ENCODE measurements around the gene FAT2. TPM values are rescaled to one million over a fixed set of nuclear protein-coding genes. Genes with fewer than 3 reads are reported as not detected.

FAT2 gene
- total and polyA plus RNA-seq, 10 of the 15 experiments (the other 5 are each of a cell fraction or from before 2014, with no cell fraction given): 0.01 to 0.06 (median 0.03) TPM; not detected in 3

DNA sequence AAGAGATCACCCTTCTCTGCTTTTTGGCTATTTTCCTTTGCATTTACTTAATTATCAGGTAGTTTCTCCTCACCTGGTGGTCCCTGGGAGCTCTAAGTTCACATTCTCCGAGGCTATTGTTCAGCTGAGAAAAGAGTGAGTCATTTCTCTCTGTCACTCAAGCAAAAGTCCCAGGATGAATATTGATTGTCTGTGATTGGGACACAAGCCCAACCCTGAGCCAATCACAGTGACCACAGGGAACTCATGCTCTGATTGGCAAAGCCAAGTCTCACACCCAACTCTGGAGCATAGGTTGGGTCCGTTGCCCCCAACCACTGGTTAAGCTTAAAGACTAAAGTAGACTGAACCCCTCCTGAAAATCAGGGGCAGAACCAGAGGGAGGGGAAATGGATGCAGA is 27.8 kb upstream of the FAT2 start:
- DNase-seq (ENCODE audit: low read depth, low spot score): no peak
- Histone ChIP-seq H3K4me1 (ENCODE audit: control insufficient read depth, insufficient read depth, low read length) (peaks cover 15% of the 10 kb centered on the region), H4K20me1 (ENCODE audit: control insufficient read depth, insufficient read depth) (no peaks in the 10 kb centered on the region), H3K27ac (ENCODE audit: control insufficient read depth, insufficient read depth) (no peak overlapping the region), H3K27me3 (replicated peaks in 1 of 2; ENCODE audit: control insufficient read depth in 2 of 2, insufficient read depth in 2 of 2, low read length in 1 of 2) (no peaks in the 10 kb centered on the region; a peak in 1 of 4 replicates), H3K79me2 (ENCODE audit: control insufficient read depth, insufficient read depth, low read length) (no peaks in the 10 kb centered on the region), H3K9ac (ENCODE audit: control insufficient read depth, insufficient read depth, low read length) (no peak overlapping the region), H3K9me3 (replicated peaks; ENCODE audit: control insufficient read depth, insufficient read depth, low read length) (no peaks in the 10 kb centered on the region), H3K4me3 (no peak overlapping the region), H3K36me3 (ENCODE audit: control insufficient read depth in 2 of 2, insufficient read depth in 2 of 2, low read length in 1 of 2) (no peaks in the 10 kb centered on the region), H3K4me2 (ENCODE audit: control insufficient read depth, insufficient read depth) (no peak overlapping the region), H2AFZ (ENCODE audit: control insufficient read depth, low read depth, low read length) (no peak overlapping the region)
- CTCF ChIA-PET: interaction anchor here (0.7 to 2.0 kb wide), 6 partner anchors 11 to 801 kb away, joined by 3 to 7 read pairs (median 4); no protein-coding TSS in a partner anchor
- no TSS peak for BruUV-seq (replicated peaks)
- POLR2A ChIA-PET: interaction anchor here (1.0 kb wide), 1 partner anchor 10 kb away, joined by 3 read pairs; no protein-coding TSS in a partner anchor
- FAIRE-seq: no peak
- RAD21 ChIA-PET (ENCODE audit: unreplicated experiment): interaction anchor here (0.7 to 3.4 kb wide), 6 partner anchors 30 to 102 kb away, joined by 3 to 17 read pairs (median 3); no protein-coding TSS in a partner anchor
- 0% methylated on average over 2 of the region's 2 CpGs for WGBS (ENCODE audit: insufficient coverage, insufficient replicate concordance, low lambda C conversion rate, missing lambda C conversion rate)
- intact Hi-C loops (cut with micrococcal nuclease; ENCODE audit: unreplicated experiment) (no loop called here), in situ Hi-C loops (cut with MboI) (no loop called here)
- peak; percentile 50 for ATAC-seq
- SMC1A ChIA-PET (ENCODE audit: uncharacterized antibody, unreplicated experiment): interaction anchor here (0.9 to 2.7 kb wide), 4 partner anchors 9 to 34 kb away, joined by 3 to 10 read pairs (median 6); no protein-coding TSS in a partner anchor
- TF ChIP-seq SP1 (IDR thresholded peaks at IDR 0.05; ENCODE audit: low read depth, low read length) (no peak), ZBTB33 (IDR thresholded peaks at IDR 0.05) (no peak), RB1 (IDR thresholded peaks at IDR 0.05; ENCODE audit: borderline replicate concordance) (no peak), PKNOX1 (IDR thresholded peaks at IDR 0.05) (peak; percentile 90)
